NT2/D1 (cell line): Measurements from ENCODE around the gene TRAPPC5.
A peak's percentile ranks its signal among the peaks of the same experiment; 100 is the strongest.

Source experiments
- DNase-seq: peaks from one replicate; pipeline ENCODE4 v3.0.0-alpha.2; 2011; ENCODE audit warnings: low read depth, low spot score
- H3K27me3 ChIP-seq: 2 replicates; pipeline ENCODE4 v1.6.0; 2011; ENCODE audit warnings: mild to moderate bottlenecking; ENCODE audit not compliant: insufficient read length, insufficient read depth
- H3K36me3 ChIP-seq: 2 replicates; pipeline ENCODE4 v1.6.1; 2011; ENCODE audit warnings: mild to moderate bottlenecking, low read length, mixed read lengths; ENCODE audit not compliant: insufficient read depth, insufficient read length
- H3K4me1 ChIP-seq: 2 replicates; pipeline ENCODE4 v1.5.1; 2011; ENCODE audit not compliant: insufficient read depth, insufficient read length
- H3K4me3 ChIP-seq: 2 replicates; pipeline ENCODE4 v1.5.1; 2011; ENCODE audit warnings: low read depth; ENCODE audit not compliant: insufficient read length
- H3K9ac ChIP-seq: 2 replicates; pipeline ENCODE4 v1.6.0; 2011; ENCODE audit warnings: low read depth; ENCODE audit not compliant: insufficient read length
- H3K9me3 ChIP-seq: 2 replicates; pipeline ENCODE4 v1.5.1; 2011; ENCODE audit warnings: mild to moderate bottlenecking, low read length; ENCODE audit not compliant: insufficient read depth
- SUZ12 ChIP-seq: IDR thresholded peaks from 2 replicates; pipeline ENCODE4 v1.6.1; 2011; ENCODE audit not compliant: insufficient read length, insufficient read depth; ENCODE audit errors: extremely low read depth
- YY1 ChIP-seq: IDR thresholded peaks from 2 replicates; pipeline ENCODE4 v1.6.1; 2011; ENCODE audit not compliant: insufficient read length, insufficient read depth
- ZNF274 ChIP-seq: IDR thresholded peaks from 2 replicates; pipeline ENCODE4 v1.6.1; 2011; ENCODE audit warnings: mild to moderate bottlenecking, low read depth, low read length

Gene TRAPPC5

DNA sequence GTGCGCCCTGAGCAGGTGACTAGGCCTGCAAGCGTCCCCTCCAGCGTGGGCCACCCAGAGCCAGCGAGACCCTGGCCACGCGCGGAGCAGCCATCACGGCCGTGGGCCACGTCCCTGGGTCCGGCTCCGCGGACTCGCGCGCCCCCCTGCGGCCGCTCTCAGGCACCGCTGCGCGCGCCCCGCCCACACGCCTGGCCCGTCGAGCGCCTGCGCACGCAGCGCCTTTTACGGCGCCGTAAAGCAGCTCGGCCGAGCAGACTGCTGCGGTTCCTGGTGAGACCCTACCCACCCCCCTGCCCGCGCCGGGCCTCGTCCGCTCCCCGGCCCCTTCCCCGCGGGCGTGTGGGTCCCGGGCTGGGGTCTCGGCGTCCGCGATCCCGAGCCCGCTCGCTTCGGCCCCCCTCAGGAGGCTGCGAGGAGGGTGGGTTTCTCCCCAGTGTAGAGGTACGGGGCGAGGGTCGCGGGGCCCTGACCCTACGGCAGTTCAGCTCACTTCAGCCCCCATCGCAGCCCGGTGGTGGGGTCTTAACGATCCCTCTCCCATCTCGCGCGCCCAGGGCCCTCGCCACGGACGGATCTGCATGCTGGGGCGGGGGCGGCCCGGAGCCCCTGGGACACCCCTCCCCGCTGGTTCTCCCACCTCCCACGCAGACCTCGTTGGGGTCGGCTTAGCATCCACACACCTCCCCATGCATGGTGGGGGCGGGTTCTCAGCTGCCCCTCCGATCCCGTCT is at the start of gene TRAPPC5:
Gene TRAPPC5, plus strand, starts transcription at position 228 of the 734 bp plus-strand sequence. CDS start 1,421 bp downstream, outside the sequence.
- H3K4me1 ChIP-seq, result peaks cover 27% of the 10 kb centered on the region
- TF ChIP-seq ZNF274 (no peak), YY1 (no peak), SUZ12 (no peak)

DNA sequence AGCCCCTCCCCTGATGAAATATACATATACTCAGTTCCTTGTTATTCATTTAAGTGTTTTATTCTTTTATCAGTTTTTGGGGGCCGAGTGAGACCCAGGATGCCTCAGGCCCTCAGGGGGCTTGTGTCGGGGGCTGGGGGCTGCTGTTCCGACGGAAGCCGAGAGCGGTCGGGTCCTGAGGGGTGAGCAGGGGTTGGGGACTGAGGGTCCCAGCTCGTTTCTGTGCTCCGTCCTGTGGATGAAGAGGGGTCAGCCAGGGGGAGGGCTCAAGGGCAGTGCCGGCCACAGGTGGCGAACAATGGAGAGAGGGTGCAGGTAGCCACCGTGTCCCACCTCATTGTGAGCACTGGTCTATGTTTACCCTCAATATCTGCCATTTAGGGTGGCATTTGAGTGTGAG is 49.1 kb upstream of the TRAPPC5 start:
- Histone ChIP-seq H3K4me1 (peaks cover 11% of the 10 kb centered on the region), H3K9me3 (no peaks in the 10 kb centered on the region), H3K36me3 (peaks cover 39% of the 10 kb centered on the region), H3K4me3 (no peak overlapping the region), H3K27me3 (peaks cover 30% of the 10 kb centered on the region), H3K9ac (no peak overlapping the region)
- TF ChIP-seq SUZ12 (no peak), ZNF274 (no peak), YY1 (no peak)
- DNase-seq, result no peak

More for the DNA sequence above, at the start of gene TRAPPC5:
- peaks cover 24% of the 10 kb centered on the region for H3K36me3 ChIP-seq
- peak within 1 kb of the TSS; percentile 95 for H3K9ac ChIP-seq
- H3K27me3 ChIP-seq, result no peaks in the 10 kb centered on the region
- H3K9me3 ChIP-seq, result no peaks in the 10 kb centered on the region
- DNase-seq, result peak; percentile 51
- peak within 1 kb of the TSS; percentile 91 for H3K4me3 ChIP-seq

DNA sequence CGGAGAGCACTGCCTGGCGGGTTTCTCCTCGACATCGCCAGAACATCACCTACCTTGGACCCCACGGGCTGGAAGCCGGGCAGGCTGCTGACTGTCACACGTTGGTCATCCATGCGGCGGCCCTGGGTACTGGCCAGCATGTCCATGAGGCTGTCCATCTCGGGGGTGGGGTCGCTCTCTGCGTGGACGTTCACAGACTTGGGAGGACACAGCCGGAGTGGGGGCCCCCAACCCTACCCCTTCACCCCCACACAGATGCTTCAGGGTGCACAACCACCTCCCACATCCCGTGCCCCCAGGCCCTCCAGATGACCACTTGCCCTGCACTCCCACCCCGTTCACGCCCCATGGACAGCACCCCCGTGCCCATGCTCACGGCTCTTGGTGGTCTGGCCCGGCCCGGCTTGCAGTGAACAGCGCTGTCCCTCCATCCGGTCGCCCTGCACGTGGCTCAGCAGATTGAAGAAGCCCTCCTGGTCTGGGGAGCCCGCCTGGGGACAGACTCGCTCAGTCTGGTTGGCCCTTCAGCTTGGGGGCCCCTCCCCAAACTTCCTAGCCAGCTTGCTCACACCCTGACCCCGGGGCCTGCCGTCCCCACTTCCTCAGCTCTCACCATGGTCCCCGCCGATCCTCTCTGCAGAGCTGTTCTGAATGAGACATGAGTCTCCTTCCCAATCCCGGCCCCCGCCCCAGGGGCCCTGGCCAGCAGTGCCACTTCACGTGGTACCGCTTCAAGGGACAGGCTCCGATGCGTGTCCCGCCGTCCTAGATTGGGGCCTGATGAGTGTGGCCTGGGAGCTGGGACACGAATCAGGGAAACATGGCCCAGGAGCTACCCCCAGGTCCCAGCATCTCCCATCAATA is 48.1 kb upstream of the TRAPPC5 start:
- TF ChIP-seq ZNF274 (no peak), YY1 (no peak)
- peaks cover 13% of the 10 kb centered on the region for H3K4me1 ChIP-seq
- peaks cover 29% of the 10 kb centered on the region for H3K36me3 ChIP-seq

DNA sequence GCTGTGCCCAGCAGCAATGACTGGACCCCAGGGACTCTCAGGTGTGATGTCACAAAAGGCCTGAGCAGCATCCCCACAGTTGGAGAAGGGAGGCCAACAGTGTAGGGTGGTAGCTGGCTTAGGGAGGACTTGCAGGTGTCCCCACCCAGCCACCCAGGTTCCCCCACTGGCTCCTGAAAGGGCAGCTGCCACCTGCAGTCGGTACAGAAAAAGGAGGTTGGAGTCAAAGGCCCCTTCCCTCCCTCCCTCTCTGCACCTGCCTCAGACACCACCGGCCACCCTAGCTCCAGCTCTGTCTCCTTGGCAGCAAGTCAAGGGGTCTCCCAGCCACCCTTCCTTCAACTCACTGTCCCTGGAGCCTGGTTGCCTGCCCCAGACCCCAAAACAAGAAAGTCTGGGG is 46.9 kb upstream of the TRAPPC5 start, which contains the start of gene PCP2:
Gene PCP2, minus strand, starts transcription at position 22 of the 400 bp plus-strand sequence. CDS start 262 bp downstream, outside the sequence.
- TF ChIP-seq YY1 (no peak), SUZ12 (no peak)
- no peak for DNase-seq
- Histone ChIP-seq H3K4me1 (peaks cover 9% of the 10 kb centered on the region), H3K4me3 (no peak within 1 kb of the TSS), H3K9me3 (no peaks in the 10 kb centered on the region), H3K9ac (no peak within 1 kb of the TSS), H3K27me3 (peaks cover 32% of the 10 kb centered on the region), H3K36me3 (peaks cover 20% of the 10 kb centered on the region)

More for the DNA sequence above, 48.1 kb upstream of the TRAPPC5 start:
- no peak overlapping the region for H3K4me3 ChIP-seq
- no peak for DNase-seq
- no peaks in the 10 kb centered on the region for H3K9me3 ChIP-seq
- no peak overlapping the region for H3K9ac ChIP-seq
- H3K27me3 ChIP-seq, result peaks cover 32% of the 10 kb centered on the region

DNA sequence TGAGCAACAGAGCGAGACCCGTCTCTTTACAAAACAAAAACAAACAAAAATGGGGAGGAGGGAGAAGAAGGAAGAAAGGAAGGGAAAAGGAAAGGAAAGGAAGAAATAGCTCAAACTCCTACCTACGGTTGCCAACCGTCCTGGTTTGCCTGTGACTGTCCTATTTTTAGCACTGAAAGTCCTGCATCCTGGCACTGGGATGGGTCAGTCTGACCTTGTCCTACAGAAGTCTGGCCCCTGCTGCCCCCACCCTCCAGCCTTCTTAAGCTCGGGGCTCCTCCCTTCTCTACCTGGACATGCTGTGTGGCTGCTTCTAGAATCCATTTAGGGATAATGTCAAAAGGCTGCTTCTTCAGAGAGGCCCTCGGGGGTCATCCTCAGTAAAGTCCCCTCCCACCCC is 45.0 kb upstream of the TRAPPC5 start:
- Histone ChIP-seq H3K9ac (no peak overlapping the region), H3K4me3 (no peak overlapping the region), H3K4me1 (peaks cover 9% of the 10 kb centered on the region), H3K27me3 (peaks cover 32% of the 10 kb centered on the region), H3K9me3 (no peaks in the 10 kb centered on the region), H3K36me3 (peaks cover 29% of the 10 kb centered on the region)
- no peak for DNase-seq
- TF ChIP-seq ZNF274 (no peak), SUZ12 (no peak), YY1 (no peak)

DNA sequence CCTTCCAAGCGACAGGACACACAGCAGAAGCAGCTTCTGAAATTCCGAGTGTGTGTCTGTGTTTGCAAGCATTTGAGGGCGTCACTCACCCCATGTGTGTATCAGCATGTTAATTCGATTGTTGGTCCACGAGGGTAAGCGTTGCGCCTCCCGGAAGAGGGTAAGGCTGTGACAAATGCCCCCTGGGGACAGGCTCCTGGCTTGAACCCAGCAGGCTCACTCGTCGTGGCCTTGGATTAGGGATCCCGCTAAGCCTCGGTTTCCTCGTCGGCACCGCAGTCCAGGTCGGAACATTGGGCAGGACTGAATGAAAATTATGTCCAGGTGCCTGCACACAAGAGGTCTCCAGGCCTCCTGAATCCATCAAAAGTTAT is 44.3 kb upstream of the TRAPPC5 start:
- Histone ChIP-seq H3K9me3 (no peaks in the 10 kb centered on the region), H3K27me3 (peaks cover 32% of the 10 kb centered on the region), H3K36me3 (peaks cover 26% of the 10 kb centered on the region), H3K9ac (no peak overlapping the region), H3K4me3 (no peak overlapping the region), H3K4me1 (peaks cover 9% of the 10 kb centered on the region)
- TF ChIP-seq SUZ12, result no peak
- TF ChIP-seq YY1, result no peak
- no peak for TF ChIP-seq ZNF274
- no peak for DNase-seq
